Measurements from ENCODE around the gene RANBP1. TPM values are rescaled to one million over a fixed set of nuclear protein-coding genes. Genes with fewer than 3 reads are reported as not detected.

Gene RANBP1
- total and polyA plus RNA-seq, 2 of the 8 experiments (the other 6 are each of a cell fraction or from before 2014, with no cell fraction given): 343 to 484 TPM

GRCh38 chr22:20167643-20168322 lies 51.9 kb downstream of the RANBP1 start:
- Histone ChIP-seq H3K27ac (ENCODE audit: low read depth, low read length) (no peak overlapping the region), H4K8ac (ENCODE audit: extremely low read depth, insufficient read depth, low read length) (no peak overlapping the region), H4K20me1 (replicated peaks in 1 of 2; ENCODE audit: control insufficient read depth in 1 of 2, insufficient read depth in 2 of 2, low read length in 2 of 2) (peaks cover 0 to 1% of the 10 kb centered on the region in 2 experiments), H2BK12ac (ENCODE audit: low read depth, low read length) (no peak overlapping the region), H3K56ac (replicated peaks; ENCODE audit: insufficient read length, low read depth, low read length) (peak overlapping the region; percentile 6), H3K4me3 (ENCODE audit: extremely low read depth in 1 of 4, insufficient read depth in 2 of 4, low read depth in 3 of 4, low read length in 4 of 4) (no peak overlapping the region), H3K4ac (replicated peaks; ENCODE audit: insufficient read length, low read depth, low read length) (no peak overlapping the region), H3K18ac (ENCODE audit: extremely low read depth, low read length) (no peak overlapping the region; the same call in 1 of the 2 replicates), H3K9ac (replicated peaks in 1 of 4; ENCODE audit: extremely low read depth in 1 of 4, low read depth in 3 of 4, low read length in 3 of 4) (no peak overlapping the region), H3K4me1 (replicated peaks in 1 of 4; ENCODE audit: control insufficient read depth in 3 of 4, insufficient read depth in 4 of 4, low read length in 3 of 4) (no peaks in the 10 kb centered on the region), H3K14ac (ENCODE audit: insufficient read length) (no peak overlapping the region), H3K23me2 (ENCODE audit: low read depth, low read length) (peaks cover 10% of the 10 kb centered on the region; the same call in 1 of the 2 replicates), H4K5ac (ENCODE audit: insufficient read length, low read depth, low read length) (no peak overlapping the region), H3K79me2 (ENCODE audit: control insufficient read depth in 1 of 2, insufficient read depth in 2 of 2, low read length in 2 of 2) (no peaks in the 10 kb centered on the region), H2AFZ (ENCODE audit: low read length) (no peak overlapping the region), H2BK20ac (ENCODE audit: low read length) (no peak overlapping the region), H4K91ac (replicated peaks; ENCODE audit: insufficient read length, low read length) (no peak overlapping the region), H2BK5ac (ENCODE audit: low read depth, low read length) (no peak overlapping the region), H3K27me3 (replicated peaks in 1 of 4; ENCODE audit: control insufficient read depth in 3 of 4, extremely low read depth in 1 of 4, insufficient read depth in 3 of 4, low read length in 3 of 4) (no peaks in the 10 kb centered on the region), H3K4me2 (ENCODE audit: insufficient read depth in 1 of 2, low read depth in 2 of 2, low read length in 2 of 2) (no peak overlapping the region), H2BK120ac (replicated peaks; ENCODE audit: low read depth, low read length) (no peak overlapping the region), H3K79me1 (ENCODE audit: low read depth, low read length) (no peaks in the 10 kb centered on the region), H2BK15ac (ENCODE audit: low read length) (no peak overlapping the region), H3K36me3 (ENCODE audit: control insufficient read depth in 2 of 4, insufficient read depth in 4 of 4, low read length in 3 of 4) (no peaks in the 10 kb centered on the region), H3K9me3 (ENCODE audit: insufficient read depth in 2 of 2, low read depth in 1 of 2, low read length in 1 of 2) (no peaks in the 10 kb centered on the region; a peak in 1 of 4 replicates), H2AK5ac (ENCODE audit: low read depth, low read length) (no peak overlapping the region), H3K23ac (ENCODE audit: insufficient read length) (no peak overlapping the region)
- FAIRE-seq: no peak
- 90% methylated on average over 19 of the region's 19 CpGs; no CpG with 5 or more reads in 1 of the 2 experiments for WGBS, 2 experiments (ENCODE audit: extremely low coverage in 1 of 2, insufficient coverage in 1 of 2, insufficient read length in 1 of 2, insufficient replicate concordance in 2 of 2, low coverage in 1 of 2, low lambda C conversion rate in 2 of 2, missing lambda C conversion rate in 1 of 2)
- DNase-seq (ENCODE audit: low read depth in 1 of 2, low spot score in 2 of 2): no peak
- POLR2A ChIA-PET (ENCODE audit: partially characterized antibody): no interaction called here
- CTCF ChIA-PET (ENCODE audit: partially characterized antibody): interaction anchor here (0.8 to 2.7 kb wide), 7 partner anchors 10 to 117 kb away, joined by 3 to 11 read pairs (median 5); no protein-coding TSS in a partner anchor
- TF ChIP-seq CTBP2 (IDR thresholded peaks at IDR 0.05; ENCODE audit: borderline replicate concordance, insufficient read depth, insufficient read length, low read length): no peak
- no peak for TF ChIP-seq USF2 (IDR thresholded peaks at IDR 0.05; ENCODE audit: low read length)
- no peak for TF ChIP-seq EZH2 (IDR thresholded peaks at IDR 0.05; ENCODE audit: low read depth, low read length, severe bottlenecking)
- TF ChIP-seq ASH2L (IDR thresholded peaks at IDR 0.05; ENCODE audit: low read length): no peak
- TF ChIP-seq MAFK (IDR thresholded peaks at IDR 0.05; ENCODE audit: low read depth, low read length): no peak
- TF ChIP-seq CHD2 (IDR thresholded peaks at IDR 0.05; ENCODE audit: low read length): no peak
- no peak for TF ChIP-seq KDM5A (IDR thresholded peaks at IDR 0.05; ENCODE audit: low read length)
- TF ChIP-seq SAP30 (IDR thresholded peaks at IDR 0.05; ENCODE audit: insufficient read depth, insufficient replicate concordance, low read length): no peak
- TF ChIP-seq ATF2 (IDR thresholded peaks at IDR 0.05; ENCODE audit: low read length): no peak

Measured in H1 (cell line).